ENCODE data around the gene B4GALT1. TPM values are rescaled to one million over a fixed set of nuclear protein-coding genes. Genes with fewer than 3 reads are reported as not detected.

B4GALT1 gene
- total RNA-seq, 2 experiments from 2014 or later, result 12.8 to 38.7 TPM

DNA sequence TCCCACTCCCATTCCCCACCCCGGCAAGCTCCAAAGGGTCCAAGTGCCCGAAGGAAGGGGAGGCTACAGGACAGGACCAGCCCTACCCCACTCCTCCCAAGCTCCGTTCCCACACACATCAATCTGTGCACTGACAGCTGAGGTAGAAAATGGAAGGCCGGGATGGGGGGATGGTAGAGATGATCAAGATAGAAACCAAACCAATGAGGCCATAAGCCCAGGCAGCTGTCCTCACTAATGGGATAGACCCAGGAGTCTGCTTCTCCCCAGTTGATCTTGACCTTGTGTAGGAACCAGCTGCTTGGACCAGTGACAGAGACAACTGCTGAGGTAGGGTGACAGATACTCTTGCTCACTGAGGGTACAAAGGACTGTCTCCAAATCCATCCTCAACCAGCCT, 38.6 kb downstream of the B4GALT1 start:
- H4K20me1 ChIP-seq (ENCODE audit: insufficient read depth, low read length), result no peaks in the 10 kb centered on the region
- H3K4me3 ChIP-seq (ENCODE audit: low read depth, low read length, poor library complexity, severe bottlenecking), result no peak overlapping the region
- no peak for TF ChIP-seq CTCF (conservative IDR thresholded peaks at IDR 0.05; ENCODE audit: low read length)
- TF ChIP-seq EZH2phosphoT487 (IDR thresholded peaks at IDR 0.05; ENCODE audit: borderline replicate concordance, low read depth, low read length), result no peak
- H3K9me3 ChIP-seq (ENCODE audit: low read length), result no peaks in the 10 kb centered on the region
- intact Hi-C loops (cut with micrococcal nuclease; ENCODE audit: unreplicated experiment), result no loop called here
- peaks cover 11% of the 10 kb centered on the region for H3K4me1 ChIP-seq (ENCODE audit: insufficient read depth, low read length, poor library complexity, severe bottlenecking)
- peaks cover 54% of the 10 kb centered on the region for H3K36me3 ChIP-seq (ENCODE audit: insufficient read depth, low read length)
- no peak overlapping the region for H3K27ac ChIP-seq (ENCODE audit: low read depth, low read length, poor library complexity, severe bottlenecking)
- H3K79me2 ChIP-seq (ENCODE audit: insufficient read depth, low read depth, low read length), result no peaks in the 10 kb centered on the region
- DNase-seq (ENCODE audit: low spot score), result no peak
- BruUV-seq (replicated peaks), result no TSS peak
- H3K9me2 ChIP-seq (ENCODE audit: insufficient read depth, low read length), result no peaks in the 10 kb centered on the region
- ChIA-PET CTCF (ENCODE audit: unreplicated experiment) (interaction anchor here (0.5 kb wide), 1 partner anchor 1185 kb away, joined by 3 read pairs; no protein-coding TSS in a partner anchor), POLR2A (interaction anchor here (1.3 kb wide), 1 partner anchor 13 kb away, joined by 3 read pairs; no protein-coding TSS in a partner anchor)
- H3K4me2 ChIP-seq (ENCODE audit: low read length), result no peak overlapping the region
- H2AFZ ChIP-seq (ENCODE audit: low read length), result no peak overlapping the region

- no TSS peak for BruUV-seq (replicated peaks)
- Histone ChIP-seq H2AFZ (ENCODE audit: low read length) (no peak overlapping the region), H3K4me2 (ENCODE audit: low read length) (no peak overlapping the region), H3K4me3 (ENCODE audit: low read depth, low read length, poor library complexity, severe bottlenecking) (no peak overlapping the region), H3K4me1 (ENCODE audit: insufficient read depth, low read length, poor library complexity, severe bottlenecking) (peaks cover 11% of the 10 kb centered on the region), H3K27ac (ENCODE audit: low read depth, low read length, poor library complexity, severe bottlenecking) (no peak overlapping the region), H3K79me2 (ENCODE audit: insufficient read depth, low read depth, low read length) (no peaks in the 10 kb centered on the region), H3K9me2 (ENCODE audit: insufficient read depth, low read length) (no peaks in the 10 kb centered on the region), H3K9me3 (ENCODE audit: low read length) (no peaks in the 10 kb centered on the region), H4K20me1 (ENCODE audit: insufficient read depth, low read length) (no peaks in the 10 kb centered on the region), H3K36me3 (ENCODE audit: insufficient read depth, low read length) (peaks cover 50% of the 10 kb centered on the region)
- ChIA-PET POLR2A (interaction anchor here (1.3 kb wide), 1 partner anchor 13 kb away, joined by 3 read pairs; no protein-coding TSS in a partner anchor), CTCF (ENCODE audit: unreplicated experiment) (no interaction called here)
- no peak for DNase-seq (ENCODE audit: low spot score)
- intact Hi-C loops (cut with micrococcal nuclease; ENCODE audit: unreplicated experiment), result no loop called here
- no peak for TF ChIP-seq CTCF (conservative IDR thresholded peaks at IDR 0.05; ENCODE audit: low read length)
Observed at GRCh38 chr9:33127881-33128280, 39.3 kb downstream of the B4GALT1 start.

DNA sequence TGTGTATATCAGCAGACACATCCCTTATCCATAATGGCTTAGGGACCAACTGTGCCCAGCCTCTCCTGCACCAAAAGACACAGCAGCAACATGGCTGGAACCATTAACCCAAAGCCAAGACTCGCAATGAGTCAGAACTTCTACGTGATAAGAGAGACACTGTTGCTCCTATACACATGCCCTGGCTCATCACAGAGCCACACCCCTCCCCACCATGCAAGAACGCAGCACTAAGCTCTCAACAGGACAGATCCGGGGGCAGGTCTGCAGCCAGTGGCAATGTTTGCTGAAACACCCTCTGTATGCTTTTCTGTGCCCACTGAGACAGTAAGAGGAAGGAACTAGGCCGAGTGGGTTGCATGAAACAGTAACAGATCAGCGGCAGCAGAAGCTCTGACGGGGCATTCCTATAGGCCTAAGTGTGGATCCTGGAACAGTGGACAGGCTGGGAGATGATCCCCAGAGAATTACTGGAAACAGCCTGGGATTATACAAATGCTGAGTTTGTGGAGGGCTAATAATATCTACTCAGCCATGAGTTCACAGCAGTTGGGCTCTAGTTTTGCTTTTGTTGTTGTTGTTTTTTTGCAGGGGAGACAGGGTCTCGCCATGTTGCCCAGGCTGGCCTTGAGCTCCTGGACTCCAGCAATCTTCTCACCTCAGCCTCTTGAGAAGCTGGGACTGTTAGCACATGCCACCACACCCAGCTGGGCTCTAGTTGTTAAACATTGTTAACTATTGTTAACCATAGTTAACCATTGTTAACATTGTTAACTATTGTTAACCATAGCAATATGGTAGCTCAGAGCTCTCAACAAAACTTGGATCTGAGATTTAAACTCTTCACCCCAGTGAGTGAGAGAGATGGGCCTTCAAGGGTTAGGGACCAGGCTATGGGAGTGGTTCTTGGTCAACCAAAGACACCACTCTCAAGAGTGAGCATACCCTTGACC, 41.0 kb downstream of the B4GALT1 start:
- peaks cover 39% of the 10 kb centered on the region for H3K36me3 ChIP-seq (ENCODE audit: insufficient read depth, low read length)
- H3K9me2 ChIP-seq (ENCODE audit: insufficient read depth, low read length), result no peaks in the 10 kb centered on the region
- DNase-seq (ENCODE audit: low spot score), result no peak
- TF ChIP-seq EZH2phosphoT487 (IDR thresholded peaks at IDR 0.05; ENCODE audit: borderline replicate concordance, low read depth, low read length) (no peak), CTCF (conservative IDR thresholded peaks at IDR 0.05; ENCODE audit: low read length) (no peak)
- no peak overlapping the region for H3K27ac ChIP-seq (ENCODE audit: low read depth, low read length, poor library complexity, severe bottlenecking)
- H3K4me3 ChIP-seq (ENCODE audit: low read depth, low read length, poor library complexity, severe bottlenecking), result no peak overlapping the region
- H3K9me3 ChIP-seq (ENCODE audit: low read length), result no peaks in the 10 kb centered on the region
- no peak overlapping the region for H3K4me2 ChIP-seq (ENCODE audit: low read length)
- CTCF ChIA-PET (ENCODE audit: unreplicated experiment), result no interaction called here
- H4K20me1 ChIP-seq (ENCODE audit: insufficient read depth, low read length), result no peaks in the 10 kb centered on the region
- no peaks in the 10 kb centered on the region for H3K79me2 ChIP-seq (ENCODE audit: insufficient read depth, low read depth, low read length)
- intact Hi-C loops (cut with micrococcal nuclease; ENCODE audit: unreplicated experiment), result no loop called here
- POLR2A ChIA-PET, result interaction anchor here (0.6 to 1.5 kb wide), 5 partner anchors 14 to 63 kb away, joined by 3 to 4 read pairs (median 3); partner anchors contain the start of gene SMU1
- no TSS peak for BruUV-seq (replicated peaks)
- peaks cover 11% of the 10 kb centered on the region for H3K4me1 ChIP-seq (ENCODE audit: insufficient read depth, low read length, poor library complexity, severe bottlenecking)
- H2AFZ ChIP-seq (ENCODE audit: low read length), result no peak overlapping the region

Measured in OCI-LY7 (cell line).